B cell (primary cell): ENCODE results near the gene NATD1. TPM values are rescaled to one million over a fixed set of nuclear protein-coding genes. Genes with fewer than 3 reads are reported as not detected.

ENCODE experiments used
- ATAC-seq: fragments of 200-7000 bp; cut with Tn5 transposase; one replicate; pipeline ENCODE4 v1.10.0; 2021; ENCODE audit warnings: low read depth, mild to moderate bottlenecking, moderate number of reproducible peaks, moderate library complexity
- CTCF ChIA-PET: fragments of 350-600 bp; sonication (Branson Sonifier 250); formaldehyde crosslinking; loops from one replicate; lab custom pipeline; 2021; ENCODE audit warnings: antibody characterized with exemption, inconsistent platforms; lab: Charles Lee
- POLR2A ChIA-PET: fragments of 350-600 bp; sonication (Branson Sonifier 250); formaldehyde crosslinking; loops from one replicate; lab custom pipeline; 2021; ENCODE audit warnings: antibody characterized with exemption; lab: Charles Lee
- DNase-seq: peaks from one replicate; pipeline ENCODE4 v3.0.0; 2013
- H2AFZ ChIP-seq: 2 replicates; pipeline ENCODE4 v1.6.1; 2012; ENCODE audit warnings: mild to moderate bottlenecking, low read depth, low read length; ENCODE audit not compliant: insufficient read depth, poor library complexity, severe bottlenecking
- H3K27ac ChIP-seq, 2 donors: 1 replicate in 1 of 2; 2 replicates in 1 of 2; pipeline ENCODE4 v1.5.1; 2012 to 2013; ENCODE audit warnings: low read length in 2 of 2, mild to moderate bottlenecking in 2 of 2, moderate library complexity in 1 of 2
- H3K27me3 ChIP-seq, 4 experiments: fragments of 200-600 bp in 1 of 4; sonication (generic) in 1 of 4; replicated peaks in 1 of 4; 1 replicate in 2 of 4; 2 replicates in 2 of 4; pipeline versions ENCODE4 v1.6.1 to v1.7.0; 2013 to 2016; ENCODE audit warnings: low read length in 3 of 4, mild to moderate bottlenecking in 2 of 4, mixed read lengths in 1 of 4, moderate library complexity in 1 of 4; ENCODE audit not compliant: insufficient read depth in 4 of 4, control insufficient read depth in 3 of 4; ENCODE audit errors: control extremely low read depth in 1 of 4
- H3K36me3 ChIP-seq, 2 experiments: replicated peaks in 1 of 2; 1 replicate in 1 of 2; 2 replicates in 1 of 2; pipeline versions ENCODE4 v1.6.1 to v1.7.1; 2013; ENCODE audit warnings: low read length in 1 of 2; ENCODE audit not compliant: insufficient read depth in 2 of 2, control insufficient read depth in 1 of 2; ENCODE audit errors: control extremely low read depth in 1 of 2, extremely low read depth in 1 of 2
- H3K4me1 ChIP-seq, 2 donors: fragments of 200-600 bp in 1 of 2; sonication (generic) in 1 of 2; 1 replicate in 1 of 2; 2 replicates in 1 of 2; pipeline versions ENCODE4 v1.5.1 to v1.6.1; 2013 to 2017; ENCODE audit warnings: low read length in 2 of 2; ENCODE audit not compliant: control insufficient read depth in 2 of 2, insufficient read depth in 2 of 2
- H3K4me2 ChIP-seq: replicated peaks from 2 replicates; pipeline ENCODE3; 2012; ENCODE audit warnings: mild to moderate bottlenecking, low read depth, low read length; ENCODE audit not compliant: poor library complexity, severe bottlenecking
- H3K4me3 ChIP-seq, 5 experiments: fragments of 200-600 bp in 1 of 5; sonication (generic) in 1 of 5; 1 replicate in 3 of 5; 2 replicates in 2 of 5; pipeline versions ENCODE4 v1.5.1 to v1.7.0; 2011 to 2016; ENCODE audit warnings: low read length in 4 of 5, mild to moderate bottlenecking in 4 of 5, low read depth in 2 of 5, control low read depth in 1 of 5, moderate library complexity in 1 of 5; ENCODE audit not compliant: insufficient read depth in 1 of 5; ENCODE audit errors: control extremely low read depth in 1 of 5, extremely low read depth in 1 of 5
- H3K79me2 ChIP-seq: fragments of 200-600 bp; sonication (generic); one replicate; pipeline ENCODE4 v1.6.0; 2016; ENCODE audit warnings: low read length; ENCODE audit not compliant: control insufficient read depth, insufficient read depth
- H3K9ac ChIP-seq: fragments of 200-600 bp; sonication (generic); 2 replicates; pipeline ENCODE4 v1.6.1; 2017; ENCODE audit warnings: mild to moderate bottlenecking, low read length, moderate library complexity
- H3K9me3 ChIP-seq, 3 donors: one replicate each; pipeline versions ENCODE4 v1.6.1 to v1.7.1; 2013; ENCODE audit warnings: low read length in 2 of 3; ENCODE audit not compliant: control insufficient read depth in 2 of 3, insufficient read depth in 1 of 3; ENCODE audit errors: control extremely low read depth in 1 of 3
- H4K20me1 ChIP-seq: 2 replicates; pipeline ENCODE4 v1.6.0; 2012; ENCODE audit warnings: mild to moderate bottlenecking, low read length; ENCODE audit not compliant: insufficient read depth, control insufficient read depth, poor library complexity, severe bottlenecking
- H3K27ac Mint-ChIP-seq: one replicate; pipeline ENCODE4 v1.8.0; 2021; ENCODE audit warnings: mixed read lengths
- H3K27me3 Mint-ChIP-seq: one replicate; pipeline ENCODE4 v1.8.0; 2021; ENCODE audit warnings: mixed read lengths
- H3K4me1 Mint-ChIP-seq: one replicate; pipeline ENCODE4 v1.8.0; 2021; ENCODE audit warnings: mixed read lengths
- H3K4me3 Mint-ChIP-seq: one replicate; pipeline ENCODE4 v1.8.0; 2021; ENCODE audit warnings: mixed read lengths
- H3K9me3 Mint-ChIP-seq: one replicate; pipeline ENCODE4 v1.8.0; 2022; ENCODE audit warnings: mixed read lengths; ENCODE audit not compliant: insufficient read depth
- EZH2 ChIP-seq: IDR thresholded peaks from 2 replicates; pipeline ENCODE4 v1.6.1; 2012; ENCODE audit warnings: borderline replicate concordance, low read depth, mild to moderate bottlenecking, moderate library complexity, low read length; ENCODE audit not compliant: insufficient read depth, poor library complexity, severe bottlenecking
- WGBS: methylation state at CpG from one replicate; pipeline ENCODE4 v1.1.5; 2013; ENCODE audit warnings: missing lambda C conversion rate; ENCODE audit not compliant: insufficient coverage; 5-methylcytosine and 5-hydroxymethylcytosine counted together
- intact Hi-C: fragments of 100-400 bp; cut with micrococcal nuclease; formaldehyde crosslinking; loops from one replicate; pipeline ENCODE4 v1.10.0; 2022
- polyA minus RNA-seq: library from RNA; depleted of rRNA, polyadenylated mRNA; stranded (reverse); fragments of >200 nt; gene quantifications from 2 replicates; pipeline ENCODE4 v1.2.3, GENCODE V29; 2012
- polyA plus RNA-seq: library from polyadenylated mRNA; depleted of rRNA; stranded (reverse); fragments of >200 nt; gene quantifications from 2 replicates; pipeline ENCODE4 v1.2.3, GENCODE V29; 2012
- total RNA-seq, 2 donors: library from RNA; stranded (reverse); fragments of 120-200 nt in 1 of 2; gene quantifications; 1 replicate in 1 of 2; 2 replicates in 1 of 2; pipeline versions ENCODE4 v1.2.3 to v1.2.4, GENCODE V29; 2013 to 2022
- TF ChIP-seq, protein P1 (sequence below): fragments of 200-600 bp; IDR thresholded peaks from one replicate; pipeline ENCODE4 v1.8.0; 2022; ENCODE audit warnings: antibody characterized with exemption, mild to moderate bottlenecking

Gene NATD1, protein sequence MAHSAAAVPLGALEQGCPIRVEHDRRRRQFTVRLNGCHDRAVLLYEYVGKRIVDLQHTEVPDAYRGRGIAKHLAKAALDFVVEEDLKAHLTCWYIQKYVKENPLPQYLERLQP
- total RNA-seq = 6.2 and 6.7 TPM in 2 replicates
- 1.8 TPM for total RNA-seq (2013)
- polyA plus RNA-seq = 2.0 and 3.1 TPM in 2 replicates
- 1.1 and 2.9 TPM in 2 replicates for polyA minus RNA-seq

DNA sequence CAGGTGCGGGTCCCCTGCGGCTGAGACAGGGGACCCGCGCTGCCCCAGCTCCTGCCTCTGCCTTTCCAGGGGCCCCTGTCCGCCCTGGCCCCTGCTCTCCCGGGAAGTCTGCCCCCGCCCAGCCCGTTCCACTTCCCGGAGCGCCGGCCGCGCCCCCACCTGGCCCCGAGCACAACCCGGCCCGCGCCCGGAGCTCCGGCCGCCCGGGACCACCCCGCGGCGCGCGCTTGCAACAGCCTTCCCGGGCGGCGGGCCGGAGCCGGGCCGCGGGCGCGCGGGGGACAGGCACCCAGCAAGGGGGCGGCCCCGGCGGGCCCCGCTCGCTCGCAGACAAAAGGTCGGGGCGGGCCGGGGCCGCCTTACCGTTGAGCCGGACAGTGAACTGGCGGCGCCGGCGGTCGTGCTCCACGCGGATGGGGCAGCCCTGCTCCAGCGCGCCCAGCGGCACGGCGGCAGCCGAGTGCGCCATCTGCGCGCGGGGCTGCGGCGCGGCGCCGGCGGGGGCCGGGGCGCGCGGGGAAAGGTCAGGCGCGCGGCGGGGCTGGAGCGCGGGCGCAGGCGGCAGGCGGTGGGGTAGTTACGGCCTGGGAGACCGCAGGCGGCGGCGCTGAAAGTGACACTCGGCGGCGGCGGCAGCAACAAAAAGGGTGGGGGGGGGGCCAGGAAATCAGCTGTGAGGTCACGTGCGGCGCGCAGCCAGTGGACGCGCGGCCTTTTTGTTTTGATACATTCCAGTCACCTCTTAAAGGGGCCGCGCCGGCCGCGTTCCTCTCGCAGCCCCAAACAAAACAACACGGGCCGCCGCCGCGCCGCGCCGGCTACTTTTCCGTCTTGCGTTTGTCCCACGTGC is at the start of gene NATD1:
Gene NATD1 (minus strand): TSS at position 615 of the 850 bp plus-strand sequence. CDS start 146 bp downstream, at position 469.
- peak within 1 kb of the TSS; percentile 78 for H3K9ac ChIP-seq
- peak within 1 kb of the TSS; percentile 5 to 70 for H3K27ac ChIP-seq
- peak; percentile 90 for DNase-seq
- no peaks in the 10 kb centered on the region for H4K20me1 ChIP-seq
- peak; percentile 79 for ATAC-seq
- H3K27ac Mint-ChIP-seq = peak within 1 kb of the TSS; percentile 88
- H3K4me2 ChIP-seq = peak within 1 kb of the TSS; percentile 99
- H3K27me3 Mint-ChIP-seq = peaks cover 5% of the 10 kb centered on the region
- no peak for TF ChIP-seq EZH2
- TF ChIP-seq, protein P1, sequence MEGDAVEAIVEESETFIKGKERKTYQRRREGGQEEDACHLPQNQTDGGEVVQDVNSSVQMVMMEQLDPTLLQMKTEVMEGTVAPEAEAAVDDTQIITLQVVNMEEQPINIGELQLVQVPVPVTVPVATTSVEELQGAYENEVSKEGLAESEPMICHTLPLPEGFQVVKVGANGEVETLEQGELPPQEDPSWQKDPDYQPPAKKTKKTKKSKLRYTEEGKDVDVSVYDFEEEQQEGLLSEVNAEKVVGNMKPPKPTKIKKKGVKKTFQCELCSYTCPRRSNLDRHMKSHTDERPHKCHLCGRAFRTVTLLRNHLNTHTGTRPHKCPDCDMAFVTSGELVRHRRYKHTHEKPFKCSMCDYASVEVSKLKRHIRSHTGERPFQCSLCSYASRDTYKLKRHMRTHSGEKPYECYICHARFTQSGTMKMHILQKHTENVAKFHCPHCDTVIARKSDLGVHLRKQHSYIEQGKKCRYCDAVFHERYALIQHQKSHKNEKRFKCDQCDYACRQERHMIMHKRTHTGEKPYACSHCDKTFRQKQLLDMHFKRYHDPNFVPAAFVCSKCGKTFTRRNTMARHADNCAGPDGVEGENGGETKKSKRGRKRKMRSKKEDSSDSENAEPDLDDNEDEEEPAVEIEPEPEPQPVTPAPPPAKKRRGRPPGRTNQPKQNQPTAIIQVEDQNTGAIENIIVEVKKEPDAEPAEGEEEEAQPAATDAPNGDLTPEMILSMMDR = no peak
- intact Hi-C loops = loop anchor here (1.0 to 2.0 kb wide), 5 partner anchors 22 to 127 kb away; partner anchors contain the start of genes DHRS7B and TMEM11
- H3K4me1 ChIP-seq = peaks cover 11 to 24% of the 10 kb centered on the region in 2 donors
- H3K9me3 Mint-ChIP-seq = no peaks in the 10 kb centered on the region
- H3K4me1 Mint-ChIP-seq = peaks cover 22% of the 10 kb centered on the region
- H3K4me3 ChIP-seq = peak within 1 kb of the TSS; percentile 35 to 90 (median 61)
- peak within 1 kb of the TSS; percentile 89 for H3K4me3 Mint-ChIP-seq
- ChIA-PET CTCF (interaction anchor here (1.0 to 1.8 kb wide), 9 partner anchors 22 to 260 kb away, joined by 3 to 5 read pairs (median 3); no protein-coding TSS in a partner anchor), POLR2A (interaction anchor here (1.0 to 2.4 kb wide), 4 partner anchors 23 to 200 kb away, joined by 3 to 10 read pairs (median 6); partner anchors contain the start of gene TMEM11)
- H3K79me2 ChIP-seq = no peaks in the 10 kb centered on the region
- no peaks in the 10 kb centered on the region for H3K9me3 ChIP-seq
- WGBS = under 1% methylated on average over 117 of the region's 117 CpGs
- H3K36me3 ChIP-seq = no peaks in the 10 kb centered on the region
- no peaks in the 10 kb centered on the region for H3K27me3 ChIP-seq
- H2AFZ ChIP-seq = peak within 1 kb of the TSS; percentile 87
